Measurements from ENCODE around the gene MTCL1. TPM values are rescaled to one million over a fixed set of nuclear protein-coding genes. Genes with fewer than 3 reads are reported as not detected.

Gene MTCL1
- total and polyA plus RNA-seq, 4 donors, result 1.3 to 12.4 (median 3.7) TPM

DNA sequence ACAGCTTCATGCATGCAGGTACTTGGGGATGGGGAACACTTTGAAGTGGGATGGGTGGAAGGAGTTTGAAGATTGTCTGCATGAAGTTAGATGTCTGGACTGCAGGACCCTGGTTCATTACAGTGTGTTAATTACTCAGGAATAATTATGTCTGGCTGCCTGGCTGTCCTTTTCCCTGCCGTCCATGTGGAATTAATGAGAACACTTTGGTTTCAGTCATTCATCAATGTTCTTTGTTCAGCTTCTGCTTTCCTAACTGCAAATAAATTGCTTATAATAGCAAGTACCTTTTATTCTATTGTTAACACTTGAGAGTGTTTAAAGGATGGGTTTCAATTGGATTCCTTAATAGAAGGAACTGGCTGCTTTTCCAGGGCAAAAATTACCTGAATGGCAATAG lies 35.8 kb downstream of the MTCL1 start:
- no peak for DNase-seq
- no peak overlapping the region for H3K27ac ChIP-seq (ENCODE audit: low read depth in 1 of 2, low read length in 1 of 2)
- 78 to 79% methylated on average over 1 of the region's 1 CpG for WGBS, 2 donors

GRCh38 chr18:8741532-8741931 lies 36.2 kb downstream of the MTCL1 start:
- Histone ChIP-seq H3K27me3 (ENCODE audit: control insufficient read depth in 3 of 3, insufficient read depth in 3 of 3, low read length in 2 of 3) (no peaks in the 10 kb centered on the region), H3K4me1 (ENCODE audit: control insufficient read depth in 5 of 5, insufficient read depth in 5 of 5, low read length in 5 of 5) (peaks cover 0 to 16% (median 0%) of the 10 kb centered on the region in 5 donors), H3K36me3 (ENCODE audit: control insufficient read depth in 4 of 4, insufficient read depth in 4 of 4, low read length in 4 of 4) (no peaks in the 10 kb centered on the region), H3K4me3 (no peak overlapping the region), H3K27ac (ENCODE audit: low read depth in 1 of 2, low read length in 1 of 2) (no peak overlapping the region), H3K9me3 (ENCODE audit: control insufficient read depth in 4 of 4, insufficient read depth in 3 of 4, low read length in 3 of 4) (no peaks in the 10 kb centered on the region), H3K9ac (ENCODE audit: insufficient read depth in 1 of 2, low read length in 2 of 2) (no peak overlapping the region)
- no peak for ATAC-seq (ENCODE audit: insufficient read depth, low FRiP score)
- TF ChIP-seq, protein P1, sequence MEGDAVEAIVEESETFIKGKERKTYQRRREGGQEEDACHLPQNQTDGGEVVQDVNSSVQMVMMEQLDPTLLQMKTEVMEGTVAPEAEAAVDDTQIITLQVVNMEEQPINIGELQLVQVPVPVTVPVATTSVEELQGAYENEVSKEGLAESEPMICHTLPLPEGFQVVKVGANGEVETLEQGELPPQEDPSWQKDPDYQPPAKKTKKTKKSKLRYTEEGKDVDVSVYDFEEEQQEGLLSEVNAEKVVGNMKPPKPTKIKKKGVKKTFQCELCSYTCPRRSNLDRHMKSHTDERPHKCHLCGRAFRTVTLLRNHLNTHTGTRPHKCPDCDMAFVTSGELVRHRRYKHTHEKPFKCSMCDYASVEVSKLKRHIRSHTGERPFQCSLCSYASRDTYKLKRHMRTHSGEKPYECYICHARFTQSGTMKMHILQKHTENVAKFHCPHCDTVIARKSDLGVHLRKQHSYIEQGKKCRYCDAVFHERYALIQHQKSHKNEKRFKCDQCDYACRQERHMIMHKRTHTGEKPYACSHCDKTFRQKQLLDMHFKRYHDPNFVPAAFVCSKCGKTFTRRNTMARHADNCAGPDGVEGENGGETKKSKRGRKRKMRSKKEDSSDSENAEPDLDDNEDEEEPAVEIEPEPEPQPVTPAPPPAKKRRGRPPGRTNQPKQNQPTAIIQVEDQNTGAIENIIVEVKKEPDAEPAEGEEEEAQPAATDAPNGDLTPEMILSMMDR (IDR thresholded peaks at IDR 0.05; ENCODE audit: control extremely low read depth, extremely low read depth), result no peak
- peak; percentile 28 to 59 (median 54) for DNase-seq
- 71 to 85% methylated on average over 7 of the region's 7 CpGs for WGBS, 2 donors

More for the DNA sequence above, 35.8 kb downstream of the MTCL1 start:
- no peaks in the 10 kb centered on the region for H3K9me3 ChIP-seq (ENCODE audit: control insufficient read depth in 4 of 4, insufficient read depth in 3 of 4, low read length in 3 of 4)
- no peaks in the 10 kb centered on the region for H3K36me3 ChIP-seq (ENCODE audit: control insufficient read depth in 4 of 4, insufficient read depth in 4 of 4, low read length in 4 of 4)
- H3K4me1 ChIP-seq (ENCODE audit: control insufficient read depth in 5 of 5, insufficient read depth in 5 of 5, low read length in 5 of 5), result peaks cover 0 to 16% (median 0%) of the 10 kb centered on the region in 5 donors
- H3K27me3 ChIP-seq (ENCODE audit: control insufficient read depth in 3 of 3, insufficient read depth in 3 of 3, low read length in 2 of 3), result no peaks in the 10 kb centered on the region
- no peak overlapping the region for H3K4me3 ChIP-seq
- no peak for ATAC-seq (ENCODE audit: insufficient read depth, low FRiP score)
- no peak overlapping the region for H3K9ac ChIP-seq (ENCODE audit: insufficient read depth in 1 of 2, low read length in 2 of 2)
- TF ChIP-seq, protein P1 (IDR thresholded peaks at IDR 0.05; ENCODE audit: control extremely low read depth, extremely low read depth), result no peak

DNA sequence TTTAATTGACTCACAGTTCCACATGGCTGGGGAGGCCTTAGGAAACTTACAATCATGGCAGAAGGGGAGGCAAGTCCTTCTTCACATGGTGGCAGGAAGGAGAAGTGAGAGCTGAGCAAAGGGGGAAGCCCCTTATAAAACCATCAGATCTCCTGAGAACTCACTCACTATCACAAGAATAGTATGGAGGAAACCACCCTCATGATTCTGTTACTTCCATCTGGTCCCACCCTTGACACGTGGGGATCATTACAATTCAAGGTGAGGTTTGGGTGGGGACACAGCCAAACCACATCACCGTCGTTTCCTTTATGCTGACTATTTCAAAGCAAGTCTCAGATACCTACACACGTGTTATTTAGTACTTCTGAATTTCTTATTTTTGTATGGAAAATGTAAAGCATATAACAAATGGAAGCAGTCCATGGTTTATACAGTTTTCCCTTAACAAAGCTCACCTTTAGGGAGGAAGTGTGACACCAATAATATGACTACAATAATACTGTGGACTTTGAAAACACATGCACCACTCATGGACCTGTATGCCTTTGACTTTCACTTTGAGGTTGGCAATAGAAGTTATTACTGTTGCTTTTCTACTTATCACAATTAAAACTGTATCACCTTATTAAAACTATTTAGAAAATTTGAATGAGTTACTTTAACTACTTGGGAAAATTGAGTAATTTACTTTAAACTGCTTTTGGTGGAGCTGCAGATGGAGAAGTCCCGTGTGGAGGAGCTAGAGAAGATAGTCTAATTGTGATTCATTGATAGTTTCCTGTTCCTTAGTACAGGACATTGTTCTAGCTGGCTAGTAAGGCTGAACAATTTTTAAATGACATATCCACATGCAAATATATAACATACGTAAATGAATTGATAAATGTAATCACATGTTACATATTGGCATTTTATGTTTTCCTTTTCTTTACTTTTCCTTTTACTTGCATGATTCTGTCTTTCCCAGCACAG lies 37.3 kb downstream of the MTCL1 start:
- DNase-seq (no peak), ATAC-seq (ENCODE audit: insufficient read depth, low FRiP score) (no peak)
- no peaks in the 10 kb centered on the region for H3K36me3 ChIP-seq (ENCODE audit: control insufficient read depth in 4 of 4, insufficient read depth in 4 of 4, low read length in 4 of 4)
- H3K4me3 ChIP-seq, result no peak overlapping the region
- peaks cover 0 to 16% (median 0%) of the 10 kb centered on the region in 5 donors for H3K4me1 ChIP-seq (ENCODE audit: control insufficient read depth in 5 of 5, insufficient read depth in 5 of 5, low read length in 5 of 5)
- no peaks in the 10 kb centered on the region for H3K9me3 ChIP-seq (ENCODE audit: control insufficient read depth in 4 of 4, insufficient read depth in 3 of 4, low read length in 3 of 4)
- TF ChIP-seq, protein P1 (IDR thresholded peaks at IDR 0.05; ENCODE audit: control extremely low read depth, extremely low read depth), result no peak
- no peak overlapping the region for H3K27ac ChIP-seq (ENCODE audit: low read depth in 1 of 2, low read length in 1 of 2)
- no peak overlapping the region for H3K9ac ChIP-seq (ENCODE audit: insufficient read depth in 1 of 2, low read length in 2 of 2)
- WGBS, 2 donors, result 78 to 90% methylated on average over 6 of the region's 6 CpGs
- no peaks in the 10 kb centered on the region for H3K27me3 ChIP-seq (ENCODE audit: control insufficient read depth in 3 of 3, insufficient read depth in 3 of 3, low read length in 2 of 3)

Measured in lung (tissue), 12 donors.